HCEC 1CT (cell line): ENCODE results near the gene TAS2R30.

ENCODE experiments used
- DNase-seq: peaks from one replicate; pipeline ENCODE4 v3.0.0-alpha.2; 2017

Gene TAS2R30, protein sequence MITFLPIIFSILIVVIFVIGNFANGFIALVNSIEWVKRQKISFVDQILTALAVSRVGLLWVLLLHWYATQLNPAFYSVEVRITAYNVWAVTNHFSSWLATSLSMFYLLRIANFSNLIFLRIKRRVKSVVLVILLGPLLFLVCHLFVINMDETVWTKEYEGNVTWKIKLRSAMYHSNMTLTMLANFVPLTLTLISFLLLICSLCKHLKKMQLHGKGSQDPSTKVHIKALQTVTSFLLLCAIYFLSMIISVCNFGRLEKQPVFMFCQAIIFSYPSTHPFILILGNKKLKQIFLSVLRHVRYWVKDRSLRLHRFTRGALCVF

DNA sequence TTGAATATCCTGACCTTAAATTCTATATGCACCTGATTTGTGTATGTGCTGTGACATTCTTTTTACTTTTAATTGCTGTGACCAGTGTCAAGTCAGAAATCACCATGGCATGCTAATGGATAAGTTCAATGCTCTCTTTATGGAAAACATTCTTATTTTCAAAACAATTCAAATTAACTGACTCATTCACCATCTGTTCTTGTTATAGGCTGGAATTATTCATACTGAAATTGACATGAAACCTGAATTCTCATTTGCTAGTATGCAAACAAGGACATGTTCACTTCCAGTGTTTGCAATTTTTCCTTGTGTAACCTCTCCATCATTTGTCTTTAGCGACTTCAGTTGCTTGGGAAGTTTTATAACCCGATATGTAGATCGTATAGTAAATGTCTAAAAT is at the start of gene TAS2R30:
TAS2R30 (minus strand) TSS at position 340 of the 400 bp plus-strand sequence. CDS start 400 bp downstream, outside the sequence.
- DNase-seq: no peak

DNA sequence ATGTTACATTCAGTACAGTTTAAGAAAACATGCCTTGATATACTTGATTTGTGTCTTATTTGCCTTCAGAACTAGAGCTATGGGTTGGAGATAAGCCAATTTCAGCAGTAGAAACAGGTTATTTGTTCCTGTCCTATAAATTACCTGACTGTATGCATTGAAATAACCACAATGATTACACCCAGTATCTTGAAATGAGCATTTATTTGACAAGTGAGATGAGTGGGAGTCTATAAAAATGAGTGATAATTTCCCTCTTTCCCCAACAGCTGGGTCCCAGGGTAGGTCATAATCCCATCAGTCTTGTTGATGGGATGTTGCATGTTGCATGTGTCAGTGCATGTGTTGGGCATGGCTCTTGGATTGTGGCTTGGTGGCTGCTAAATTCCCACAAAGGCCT is 48.6 kb upstream of the TAS2R30 start:
- DNase-seq: no peak

DNA sequence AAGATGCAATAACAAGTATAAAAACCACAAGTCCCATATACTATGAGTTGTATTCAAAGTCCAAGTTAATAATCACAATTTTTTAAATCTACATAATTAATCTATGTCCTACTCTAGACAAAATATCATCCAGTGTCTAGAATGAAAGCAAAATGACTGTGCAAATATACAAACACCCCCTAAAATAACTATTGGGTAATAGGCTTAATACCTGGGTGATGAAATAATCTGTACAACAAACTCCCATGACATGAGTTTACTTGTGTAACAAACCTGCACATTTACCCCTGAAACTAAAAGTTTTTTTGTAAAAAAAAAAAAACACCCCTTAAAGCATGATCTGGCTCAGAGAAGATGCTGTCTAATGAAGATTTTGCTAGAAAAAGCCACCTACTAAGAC is 48.1 kb upstream of the TAS2R30 start:
- DNase-seq: no peak

DNA sequence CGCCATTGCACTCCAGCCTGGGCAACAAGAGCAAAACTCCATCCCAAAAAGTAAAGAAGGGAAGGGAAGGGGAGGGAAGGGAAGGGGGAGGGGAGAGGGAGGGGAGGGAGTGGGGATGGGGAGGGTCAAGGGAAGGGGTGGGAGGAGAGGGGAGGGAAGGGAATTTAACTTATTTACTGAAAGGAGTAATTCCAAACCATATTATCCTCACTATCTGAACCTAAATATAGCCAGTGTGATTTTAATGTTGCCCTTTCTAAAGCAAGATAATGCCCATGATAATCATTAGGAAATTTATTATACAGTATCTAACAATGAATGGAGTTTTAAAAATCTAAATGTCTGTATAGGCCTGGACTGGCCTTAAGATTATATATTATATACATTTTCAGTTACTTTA is 43.8 kb upstream of the TAS2R30 start:
- DNase-seq: no peak

DNA sequence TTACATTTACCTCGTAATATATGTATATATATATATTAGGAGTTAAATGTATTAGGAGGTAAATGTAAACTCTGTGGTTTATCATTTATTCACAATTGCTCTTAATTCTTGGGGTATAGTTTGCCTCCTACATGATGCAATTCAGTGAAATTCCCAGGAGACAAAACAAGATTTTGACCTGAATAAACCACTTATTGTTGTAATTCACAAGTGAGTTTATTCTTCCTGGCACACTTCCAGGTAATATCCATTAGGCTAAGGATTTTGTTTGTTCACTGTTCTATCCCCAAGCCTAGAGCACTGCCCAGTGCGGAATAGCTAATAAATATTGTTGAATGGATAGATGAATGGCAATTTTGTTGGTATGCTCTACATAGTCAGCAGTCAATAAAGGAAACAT is 39.6 kb upstream of the TAS2R30 start:
- DNase-seq: no peak

DNA sequence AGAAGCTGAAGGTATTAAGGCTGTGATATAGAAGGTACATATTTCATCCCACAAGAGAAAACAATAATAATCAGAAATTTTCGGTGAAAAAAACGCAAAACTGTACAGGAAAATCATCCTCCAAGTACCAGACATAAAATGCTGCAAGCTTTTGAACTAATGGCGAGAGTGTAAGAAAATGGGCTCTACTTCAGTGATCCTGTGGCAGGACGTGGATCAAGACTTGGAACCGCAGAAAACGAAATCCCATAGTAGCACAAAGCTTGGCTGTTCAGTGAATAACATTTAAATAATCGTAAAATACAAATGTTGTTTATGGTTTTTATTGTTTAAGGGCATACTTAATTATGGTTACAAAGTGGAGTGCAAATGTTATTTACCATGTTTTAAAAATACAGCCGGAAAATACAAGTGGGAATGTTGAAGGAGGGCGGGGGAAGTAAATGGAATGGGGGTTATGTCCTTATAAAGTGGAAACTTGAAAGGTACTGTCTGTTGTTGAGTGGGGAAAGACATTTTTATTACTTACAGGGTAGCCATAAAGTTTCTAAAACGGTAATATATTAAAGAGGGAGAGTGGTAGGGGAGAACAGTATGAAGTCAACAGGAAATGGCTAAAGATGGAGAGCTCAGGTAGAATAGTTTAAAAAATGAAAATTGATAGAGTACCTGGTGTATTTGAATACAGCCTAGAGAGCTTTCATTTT is 37.7 kb upstream of the TAS2R30 start:
- DNase-seq: peak; percentile 26

DNA sequence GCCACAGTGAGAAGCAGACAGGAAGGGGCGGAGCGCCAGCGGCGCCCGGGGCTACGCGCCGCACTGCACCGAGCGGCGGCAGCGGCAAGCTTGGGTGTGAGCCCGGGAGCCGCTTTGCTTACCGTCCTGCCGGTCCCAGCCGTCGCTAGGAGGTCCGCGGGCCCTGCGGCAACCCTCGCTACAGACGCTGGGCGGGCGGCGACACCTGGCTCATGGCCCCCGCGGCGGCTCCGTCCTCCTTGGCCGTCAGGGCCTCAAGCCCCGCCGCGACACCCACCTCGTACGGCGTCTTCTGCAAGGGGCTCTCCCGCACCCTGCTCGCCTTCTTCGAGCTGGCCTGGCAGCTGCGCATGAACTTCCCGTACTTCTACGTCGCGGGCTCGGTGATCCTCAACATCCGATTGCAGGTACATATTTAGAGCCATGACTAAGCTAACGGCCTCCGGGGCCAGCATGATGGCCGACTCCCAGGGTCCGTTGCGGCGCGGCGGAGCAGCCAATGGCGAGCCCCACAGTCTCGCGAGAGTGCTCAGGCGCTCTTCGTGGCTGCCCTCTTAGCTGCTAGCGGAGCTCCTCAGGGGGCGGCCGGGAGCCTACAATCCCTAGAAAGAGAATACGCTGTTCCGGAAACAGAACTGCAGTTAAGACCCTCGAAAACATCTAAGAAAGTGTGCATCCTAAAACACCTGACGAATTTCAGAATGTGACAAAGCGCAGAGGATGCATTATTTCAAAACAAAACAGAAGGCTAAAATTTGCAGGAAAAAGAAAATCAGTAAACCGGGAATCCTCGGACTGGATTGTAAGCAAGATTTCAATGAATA is 36.9 kb upstream of the TAS2R30 start, which contains the start of gene SMIM10L1:
SMIM10L1 (plus strand) TSS at position 50 of the 824 bp plus-strand sequence; CDS start at position 213, 163 bp downstream.
- DNase-seq: peak; percentile 94

DNA sequence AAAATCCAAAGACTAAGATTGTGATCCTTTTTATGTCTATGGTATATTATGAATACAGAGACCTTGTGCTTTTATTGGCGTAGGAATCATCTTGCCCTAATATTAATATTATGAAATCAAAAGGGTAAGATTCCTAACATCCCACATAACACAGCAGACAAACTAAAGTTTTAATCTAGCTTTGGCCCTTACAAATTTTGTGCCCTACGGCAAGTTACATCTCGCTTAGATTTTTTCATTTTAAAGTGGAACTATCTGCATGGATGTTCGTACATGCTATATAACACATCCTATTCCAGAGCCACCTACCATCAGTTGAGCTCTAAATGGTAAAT is 36.3 kb upstream of the TAS2R30 start:
- DNase-seq: no peak

DNA sequence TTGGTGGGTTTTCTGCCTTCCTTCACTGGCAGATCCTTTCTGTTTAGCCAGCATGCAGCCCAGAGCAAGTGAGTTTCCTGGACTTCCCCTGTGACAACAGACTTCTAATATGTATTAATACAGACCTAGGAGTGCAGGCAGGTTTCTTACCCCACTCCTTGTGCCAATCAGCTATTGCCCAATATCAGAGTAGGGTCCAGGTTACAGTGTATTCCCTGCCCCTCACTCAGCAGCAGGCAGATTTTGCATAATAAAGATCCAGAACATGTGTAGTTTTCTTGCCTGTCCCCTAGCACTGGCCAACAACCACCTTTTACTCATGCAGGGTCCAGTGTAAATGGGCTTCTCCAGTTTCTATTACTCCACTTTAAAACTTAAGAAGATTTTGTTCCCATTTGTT is 31.9 kb upstream of the TAS2R30 start:
- DNase-seq: no peak

DNA sequence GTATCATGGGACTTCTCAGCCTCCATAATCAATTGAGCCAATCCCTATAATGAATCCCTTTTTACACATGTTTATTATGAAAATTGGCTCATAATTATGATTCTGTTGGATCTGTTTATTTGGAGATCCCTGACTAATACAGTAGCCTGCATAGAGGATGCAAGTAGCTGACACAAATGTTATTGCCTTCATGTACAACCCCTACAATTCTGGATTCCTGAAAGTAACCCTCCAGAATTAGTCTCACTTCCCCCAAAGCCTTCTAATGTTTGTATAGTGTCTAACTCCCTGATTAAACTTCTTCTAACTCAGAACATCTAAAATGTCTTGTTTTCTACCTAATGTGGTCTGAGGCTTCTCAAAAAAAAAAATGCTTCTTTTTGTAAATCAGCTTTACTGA is 29.9 kb upstream of the TAS2R30 start:
- no peak for DNase-seq

- no peak for DNase-seq
Observed at GRCh38 chr12:11162502-11162901, 28.1 kb upstream of the TAS2R30 start.

DNA sequence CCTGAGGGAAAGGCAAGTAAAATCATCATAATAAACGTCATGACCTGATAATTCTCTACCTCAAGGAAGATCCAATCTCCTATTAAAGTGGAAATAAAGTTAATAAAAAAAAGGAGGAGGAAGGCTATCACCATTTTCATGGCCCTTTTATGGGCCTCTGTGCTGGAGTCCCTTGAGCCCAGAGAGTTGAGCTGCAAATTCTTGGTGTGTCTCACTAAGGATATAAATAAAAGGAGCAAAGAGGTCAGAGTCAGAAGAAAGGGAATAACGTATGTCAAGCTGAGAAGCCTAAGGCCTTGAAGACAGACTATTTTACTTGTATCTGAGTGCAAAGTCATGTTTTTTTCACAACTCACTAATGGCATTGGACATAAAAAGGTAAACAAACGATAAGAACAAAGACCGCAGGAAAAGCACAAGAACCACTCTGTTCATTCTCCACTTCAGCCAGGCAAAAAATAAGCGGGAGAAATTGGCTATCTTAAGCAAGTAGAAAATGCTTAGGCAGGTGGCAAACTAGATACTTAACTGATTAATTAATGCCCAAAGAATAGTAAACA is 24.5 kb upstream of the TAS2R30 start:
- no peak for DNase-seq

GRCh38 chr12:11154400-11154925 is 20.0 kb upstream of the TAS2R30 start:
- no peak for DNase-seq

GRCh38 chr12:11152725-11153124 is 18.3 kb upstream of the TAS2R30 start:
- DNase-seq: no peak

GRCh38 chr12:11150832-11151231 is 16.4 kb upstream of the TAS2R30 start:
- no peak for DNase-seq

DNA sequence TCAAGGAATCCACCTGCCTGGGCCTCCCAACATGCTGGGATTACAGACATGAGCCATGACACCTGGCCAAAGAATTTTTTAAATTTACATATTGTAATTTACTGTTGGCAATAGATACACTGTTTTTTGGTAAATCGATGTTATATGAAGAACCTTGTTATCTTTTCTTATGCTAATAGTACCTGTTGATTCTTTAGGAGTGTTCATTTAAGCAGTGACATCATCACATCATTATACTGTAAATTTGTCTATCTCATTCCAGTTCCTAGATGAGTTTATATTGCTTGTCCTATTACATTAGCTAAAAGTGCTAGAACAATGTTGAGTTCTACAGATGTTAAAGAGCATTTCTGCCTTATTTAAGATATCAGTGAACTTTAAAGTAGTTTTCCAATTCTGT is 13.0 kb upstream of the TAS2R30 start:
- DNase-seq: no peak

- DNase-seq: no peak
Observed at GRCh38 chr12:11144297-11144696, 9.9 kb upstream of the TAS2R30 start.

DNA sequence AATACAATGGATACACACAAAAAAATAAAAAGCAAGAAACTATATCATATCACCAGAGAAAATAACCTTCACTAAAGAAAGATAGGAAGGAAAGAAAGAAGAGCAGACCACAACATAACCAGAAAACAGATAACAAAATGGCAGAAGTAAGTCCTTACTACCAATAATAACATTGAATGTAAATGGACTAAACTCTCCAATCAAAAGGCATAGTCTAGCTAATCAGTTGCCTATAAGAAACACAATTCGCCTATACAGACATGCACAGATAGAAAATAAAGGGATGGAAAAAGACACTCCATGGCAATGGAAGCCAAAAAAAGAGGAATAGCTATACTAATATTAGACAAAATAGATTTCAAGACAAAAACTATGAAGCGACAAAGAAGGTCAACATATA is 8.9 kb upstream of the TAS2R30 start:
- no peak for DNase-seq

DNA sequence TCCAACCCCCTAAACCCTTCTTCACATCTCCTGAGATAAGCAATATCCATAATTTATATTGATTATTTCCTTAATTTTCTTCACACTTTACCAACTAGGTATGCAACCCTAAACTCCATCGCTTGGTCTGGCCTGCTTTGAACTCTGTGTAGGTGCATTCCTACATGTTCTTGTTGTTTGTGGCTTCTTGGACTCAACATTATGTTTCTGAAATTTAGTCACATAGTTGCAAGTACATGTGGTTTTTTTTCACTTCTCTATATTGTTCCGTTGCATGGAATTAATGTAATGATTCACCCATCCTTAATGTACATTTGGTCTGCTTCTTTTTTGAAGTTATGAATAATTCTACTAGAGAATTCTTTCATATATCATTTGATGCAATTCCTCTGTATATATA is 1.6 kb upstream of the TAS2R30 start:
- no peak for DNase-seq

- no peak for DNase-seq
Observed at GRCh38 chr12:11133816-11134215, 628 bp downstream of the TAS2R30 start.

- DNase-seq: no peak
Observed at GRCh38 chr12:11133162-11133561, 1.3 kb downstream of the TAS2R30 start.

DNA sequence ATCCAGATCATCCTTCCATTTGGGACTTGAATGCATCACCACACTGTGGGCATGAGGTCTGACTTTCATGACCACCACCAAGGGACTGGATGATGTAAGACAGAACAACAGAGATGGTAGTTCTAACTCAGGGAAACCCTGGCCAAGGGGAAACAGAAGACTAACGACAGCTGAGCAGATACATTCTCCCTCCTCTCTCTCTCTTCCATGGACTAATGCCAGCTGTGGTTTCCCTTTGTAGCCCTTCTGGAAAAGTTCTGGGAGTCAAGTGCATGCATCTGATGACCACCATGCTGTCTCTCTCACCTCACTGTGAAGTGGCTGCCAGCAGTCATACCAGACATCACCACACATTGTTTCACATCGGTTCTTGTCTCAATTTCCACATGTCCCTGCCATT is 3.4 kb downstream of the TAS2R30 start:
- DNase-seq: no peak

DNA sequence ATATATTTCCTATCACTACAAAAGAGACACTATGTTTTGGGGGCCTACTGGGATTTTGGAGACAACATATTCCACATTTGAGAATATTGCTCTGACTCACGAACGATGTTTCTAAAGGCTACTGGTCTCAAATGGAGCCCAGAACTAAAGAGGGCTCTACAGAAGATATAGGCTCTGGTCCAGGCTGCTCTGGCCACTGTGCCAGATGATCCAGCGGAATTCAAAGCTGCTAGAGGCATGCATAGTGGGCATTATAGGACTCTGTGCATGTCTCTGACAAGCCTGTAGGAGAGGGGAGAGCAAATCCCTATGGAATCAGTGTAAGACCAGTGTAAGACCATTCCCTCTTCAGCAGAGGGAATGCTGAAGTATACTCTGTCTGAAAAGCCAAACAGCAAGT is 4.1 kb downstream of the TAS2R30 start:
- no peak for DNase-seq
